ENCODE data around the gene ANKH.

The ANKH gene

DNA sequence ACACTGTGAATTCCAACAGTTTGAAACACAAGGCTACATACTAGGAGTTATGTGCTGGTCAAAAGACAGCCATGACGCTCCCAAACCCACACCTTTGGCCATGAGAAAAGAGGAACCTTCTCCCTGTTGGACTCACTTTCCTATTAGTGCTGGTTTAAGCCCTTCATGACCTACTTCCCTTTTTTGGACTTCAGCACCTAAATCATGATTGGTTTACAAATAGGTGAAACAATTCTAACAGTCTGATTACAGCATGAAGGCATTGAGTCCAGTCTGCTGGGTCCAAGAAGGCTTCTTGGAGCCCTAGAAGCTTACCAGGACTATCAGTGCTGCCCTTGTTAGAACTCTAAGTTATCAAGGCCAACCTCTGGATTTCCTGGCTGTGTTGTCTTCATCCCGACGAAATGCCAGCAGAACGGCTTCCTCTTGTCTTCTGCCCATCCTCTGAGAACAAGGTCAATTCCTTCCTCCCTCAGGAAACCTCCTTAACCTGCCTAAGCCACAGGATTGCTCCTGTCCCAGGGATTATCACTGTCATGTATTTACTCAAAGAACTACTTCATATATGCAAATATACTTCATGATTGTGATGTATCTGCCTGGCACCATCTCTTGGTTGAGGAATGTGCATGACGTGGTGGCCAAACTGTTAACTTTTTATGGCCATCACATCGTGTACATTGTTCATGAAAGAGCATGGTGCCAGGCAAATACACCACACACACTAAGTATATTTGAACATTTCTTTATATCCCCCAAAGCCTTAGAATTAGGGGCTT is 83.6 kb downstream of the ANKH start:
- DNase-seq, result no peak

DNA sequence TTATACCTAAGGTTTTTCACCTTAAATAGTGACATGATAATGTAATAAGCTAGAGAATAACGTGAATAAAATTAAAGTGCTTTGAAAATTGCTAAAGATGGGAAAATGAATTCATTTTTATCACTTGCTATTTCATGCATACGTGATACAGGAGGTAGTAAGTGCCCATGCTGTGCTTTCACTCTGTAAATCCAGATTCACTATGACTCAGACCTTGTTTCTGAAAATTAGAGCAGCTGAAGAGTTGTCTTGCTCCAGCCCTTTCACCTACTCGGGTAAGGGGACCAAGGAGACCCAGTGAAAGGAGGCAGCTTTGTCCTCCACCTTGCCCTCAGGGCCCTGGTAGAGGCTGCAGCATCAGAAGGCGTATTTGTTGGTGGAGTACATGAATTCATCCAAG is 87.9 kb downstream of the ANKH start:
- DNase-seq, result no peak

DNA sequence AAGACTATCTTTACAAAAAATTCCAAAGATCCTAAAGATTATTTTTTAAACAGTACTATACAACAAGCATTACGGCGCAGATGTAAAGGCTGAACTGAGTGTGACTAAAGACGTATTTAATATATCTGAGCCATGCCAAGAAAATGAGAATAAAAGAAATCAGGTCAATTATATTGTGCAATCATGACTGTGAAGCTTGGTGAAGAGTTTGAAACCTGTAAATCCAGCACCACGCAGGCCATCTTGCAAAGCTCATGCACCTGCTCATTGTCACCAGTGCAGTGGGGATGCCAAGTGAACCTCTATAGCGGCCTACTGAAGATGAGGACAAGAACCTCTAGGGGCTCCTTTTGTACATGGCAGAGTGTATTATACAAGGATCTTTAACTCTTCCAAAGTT is 89.0 kb downstream of the ANKH start:
- DNase-seq, result no peak

DNA sequence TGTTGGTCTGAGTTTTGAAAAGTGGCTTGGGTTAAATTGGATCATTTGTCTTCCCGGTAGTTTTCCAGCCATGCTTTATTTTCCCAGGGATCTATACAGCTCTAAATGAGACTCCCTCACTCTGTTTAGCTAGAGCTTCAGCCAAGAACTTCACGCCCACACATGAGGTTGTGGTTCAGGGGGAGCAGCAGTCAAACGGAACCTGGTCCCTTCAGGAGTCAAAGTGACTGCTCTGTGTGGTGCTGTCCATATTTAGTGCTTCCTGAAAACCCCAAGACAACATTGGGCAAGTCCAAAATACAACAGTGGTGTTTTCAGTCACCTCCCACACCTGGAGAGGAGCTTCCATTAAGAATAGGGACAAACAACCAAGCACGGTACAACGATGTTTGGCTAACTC is 90.5 kb downstream of the ANKH start:
- no peak for DNase-seq

DNA sequence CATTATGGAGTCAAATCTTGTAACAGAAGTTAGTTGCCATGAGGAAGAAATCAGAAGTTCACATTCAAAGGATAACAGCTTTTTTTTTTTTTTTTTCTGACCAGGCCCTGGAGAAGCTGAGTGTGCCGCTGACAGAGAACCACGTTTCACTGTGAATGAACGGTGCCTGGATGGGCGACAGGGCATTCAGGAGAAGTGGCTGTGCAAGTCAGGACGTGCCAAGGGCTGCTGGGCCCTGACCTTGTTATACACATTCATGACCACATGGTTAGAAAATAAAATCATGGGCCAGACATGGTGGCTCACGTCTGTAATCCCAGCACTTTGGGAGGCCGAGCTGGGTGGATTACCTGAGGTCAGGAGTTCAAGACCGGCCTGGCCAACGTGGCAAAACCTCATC is 91.6 kb downstream of the ANKH start:
- DNase-seq, result no peak

DNA sequence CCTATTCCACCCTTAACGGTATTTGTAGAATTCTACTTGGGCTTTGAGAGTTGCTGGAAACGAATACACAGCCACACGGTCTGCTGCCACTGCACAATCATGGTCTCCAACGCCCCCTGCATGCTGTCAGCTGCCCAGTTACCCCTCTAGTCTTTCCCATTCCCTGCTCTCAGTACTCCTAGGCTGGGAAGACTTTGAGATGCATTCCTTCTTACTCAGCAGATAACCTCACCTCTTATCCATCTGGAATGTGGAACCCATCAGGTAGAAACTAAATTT is 92.8 kb downstream of the ANKH start:
- DNase-seq, result no peak

DNA sequence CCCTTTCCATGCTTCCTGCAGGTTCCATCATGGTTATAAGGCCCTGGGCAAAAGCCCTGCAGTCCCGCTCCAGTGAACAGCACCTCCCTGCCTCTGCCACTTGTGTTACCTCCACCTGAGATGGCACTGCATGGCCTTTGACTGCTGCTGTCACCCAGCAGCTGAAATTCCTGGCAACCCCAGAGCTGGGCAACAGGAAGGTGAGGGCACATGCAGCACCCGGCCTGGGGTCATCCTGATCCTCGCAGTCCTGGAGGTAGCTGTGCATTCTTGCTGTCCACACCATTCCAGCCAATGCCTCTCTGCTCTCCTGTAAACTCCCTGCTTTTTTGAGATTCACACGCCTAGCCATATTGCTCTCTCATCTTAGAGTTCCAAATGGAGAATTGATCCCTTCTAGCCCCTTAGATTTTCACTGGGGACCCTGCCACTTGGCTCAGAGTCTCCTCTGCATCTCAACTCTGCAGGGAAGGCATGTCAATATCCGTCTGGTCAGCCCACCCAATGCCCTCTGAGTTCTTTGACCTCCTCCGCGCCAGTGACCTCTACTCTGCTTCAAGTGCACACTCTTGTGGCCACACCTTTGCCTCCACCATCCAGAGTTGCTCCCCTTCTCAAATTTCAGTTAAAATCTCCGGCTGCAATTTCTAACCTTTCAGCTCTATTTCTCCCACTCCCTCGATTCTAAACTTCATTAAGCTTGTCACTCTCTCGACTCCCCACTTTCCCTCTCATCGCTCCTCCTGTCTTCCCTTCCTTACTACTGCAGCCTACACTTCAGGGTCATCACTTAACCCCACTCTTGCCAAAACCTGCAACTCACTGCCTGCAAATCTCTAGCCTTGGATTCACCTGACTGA is 93.4 kb downstream of the ANKH start:
- no peak for DNase-seq

DNA sequence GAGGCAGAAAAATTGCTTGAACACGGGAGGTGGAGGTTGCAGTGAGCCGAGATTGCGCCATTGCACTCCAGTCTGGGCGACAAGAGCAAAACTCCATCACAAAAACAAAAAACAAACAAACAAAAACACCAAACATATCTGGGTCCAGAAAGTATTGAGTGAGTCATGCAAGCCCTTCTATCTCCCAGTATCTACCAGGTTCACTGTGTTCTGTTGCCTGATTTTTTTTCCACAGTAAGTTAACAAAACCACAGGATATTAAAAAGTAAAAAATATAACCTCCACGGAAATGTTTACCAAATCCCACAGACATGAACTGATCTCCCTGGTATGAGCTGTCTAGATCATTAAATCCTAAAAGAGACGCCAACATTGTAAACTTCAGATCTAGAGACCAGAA is 94.4 kb downstream of the ANKH start:
- no peak for DNase-seq

DNA sequence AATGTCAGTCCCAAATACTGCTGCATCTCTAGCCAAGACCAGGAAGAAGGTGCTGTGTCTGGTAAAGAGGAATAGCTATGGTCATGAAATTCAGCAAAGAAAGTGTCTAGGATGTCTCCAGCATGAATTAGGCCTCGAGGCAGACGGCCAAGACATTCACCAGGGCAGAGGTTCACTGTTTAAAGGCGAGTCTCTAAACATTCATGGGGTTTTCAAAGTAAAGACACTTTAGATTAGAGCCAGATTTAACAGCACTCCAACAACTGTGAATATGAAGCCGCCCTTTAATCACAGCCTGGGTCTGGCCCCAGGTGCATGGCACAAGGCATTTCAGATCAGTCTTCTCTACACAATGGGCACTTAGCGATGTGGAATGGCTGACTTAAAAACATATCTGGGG is 95.0 kb downstream of the ANKH start:
- no peak for DNase-seq

DNA sequence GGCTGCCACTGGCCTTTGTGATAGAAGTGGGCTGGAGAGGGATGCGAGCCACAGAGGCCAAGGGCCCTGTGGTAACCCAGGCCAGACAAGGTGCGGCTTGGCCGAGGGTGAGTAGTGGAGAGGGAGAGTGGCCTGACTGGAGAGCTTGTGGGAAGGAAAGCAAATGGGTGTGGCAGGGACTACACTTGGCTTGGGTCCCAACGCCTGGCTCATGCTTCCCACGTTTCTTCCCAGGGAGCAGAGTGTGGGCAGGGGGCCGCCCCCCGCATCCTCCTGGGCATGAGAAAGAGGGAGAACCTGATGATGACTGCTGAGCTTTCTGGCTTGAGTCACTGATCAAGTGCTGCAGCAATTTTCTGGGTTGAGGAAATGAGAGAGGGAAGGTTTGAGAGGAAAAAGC is 95.7 kb downstream of the ANKH start:
- no peak for DNase-seq

DNA sequence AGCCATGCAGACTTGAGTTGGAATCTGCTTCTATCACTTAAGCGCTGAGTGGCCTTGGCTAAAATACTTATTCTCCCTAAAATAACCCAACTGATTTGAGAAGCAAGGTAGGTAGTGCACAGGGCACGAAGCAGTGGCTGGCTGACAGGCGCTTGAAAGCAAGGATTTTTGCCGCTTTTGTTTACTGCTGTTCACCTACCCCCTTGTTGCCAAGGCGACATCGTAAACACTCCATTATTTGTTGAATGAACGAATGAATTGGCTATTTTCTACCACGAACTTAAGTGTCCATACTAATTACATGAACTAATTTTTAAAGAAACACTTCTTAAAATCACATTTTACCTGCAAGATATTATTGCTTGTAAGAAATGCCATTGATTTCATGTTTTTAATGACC is 98.0 kb downstream of the ANKH start:
- no peak for DNase-seq

DNA sequence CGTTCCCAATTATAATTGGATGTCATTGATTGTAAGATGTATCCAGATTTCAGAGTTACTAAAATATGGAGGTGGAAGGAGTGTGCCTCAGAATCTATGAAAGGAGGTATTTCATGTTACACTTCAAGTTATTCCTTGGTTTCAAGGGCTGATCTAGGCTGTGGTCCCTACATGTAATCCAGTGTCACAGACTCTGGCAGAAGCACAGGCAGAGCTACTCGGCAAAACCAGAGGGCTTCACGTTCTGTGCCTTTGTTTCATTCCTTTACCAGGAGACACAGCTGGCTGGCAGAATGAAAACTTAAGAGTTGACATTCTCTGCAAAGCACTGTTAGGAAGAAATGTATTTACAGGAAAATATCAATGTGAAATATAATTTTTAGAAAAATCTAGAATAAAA is 99.6 kb downstream of the ANKH start:
- no peak for DNase-seq

DNA sequence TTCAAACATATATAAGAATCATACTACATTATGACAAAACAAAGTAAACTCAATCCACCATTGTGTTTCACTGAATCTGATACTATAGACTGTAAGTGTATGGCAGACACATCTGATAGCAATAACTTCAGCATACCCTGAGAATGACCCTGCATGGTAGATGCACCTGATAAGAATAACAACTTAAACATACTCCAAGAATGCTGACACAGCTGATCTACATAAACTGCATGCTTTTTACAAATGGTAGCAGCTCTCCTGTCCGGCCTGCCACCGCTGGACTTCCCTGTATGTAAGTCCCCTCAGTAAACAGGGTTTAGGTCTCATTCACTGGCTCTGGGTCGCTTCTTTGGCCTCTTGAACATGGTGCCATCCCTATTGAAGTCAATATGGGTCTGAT is 100.4 kb downstream of the ANKH start:
- no peak for DNase-seq

DNA sequence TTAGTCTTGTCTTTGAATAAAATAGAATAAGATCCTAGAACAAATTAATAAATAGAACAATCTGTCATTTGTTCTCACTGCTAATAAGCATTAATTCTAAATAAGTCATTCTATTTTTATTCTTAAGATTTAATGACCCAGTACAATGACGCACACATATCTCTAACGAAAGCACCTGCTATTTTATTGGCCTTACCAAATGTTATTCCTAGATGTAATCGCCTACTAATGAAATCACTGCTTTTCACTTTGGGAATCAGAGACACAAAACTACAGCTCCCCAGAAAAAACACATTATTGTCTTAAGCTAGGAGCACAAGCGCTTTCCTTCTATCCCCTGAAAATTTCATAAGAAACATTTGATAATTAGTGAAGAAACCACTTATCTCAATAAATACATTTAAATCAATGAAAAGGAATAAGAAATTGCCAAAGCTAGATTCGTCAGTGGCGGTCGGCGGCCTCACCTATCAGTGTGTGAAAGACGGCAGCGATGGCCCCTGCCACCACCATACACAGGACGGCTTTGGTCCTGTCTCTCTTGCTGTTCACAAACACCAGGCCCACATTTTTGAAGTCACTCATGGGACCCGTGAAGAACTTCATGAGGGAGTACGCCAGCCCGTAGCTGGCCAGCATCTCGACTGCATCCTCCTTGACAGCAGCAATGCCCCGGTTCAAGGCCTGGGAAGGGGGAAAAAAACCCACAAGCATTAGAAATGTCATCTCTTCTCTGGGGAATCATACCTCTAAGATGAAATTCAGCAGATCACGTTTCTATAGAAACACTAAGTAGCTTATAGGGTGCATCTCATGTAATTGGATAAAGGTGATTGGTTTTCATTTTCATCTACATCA is 102.8 kb downstream of the ANKH start:
- DNase-seq, result no peak

DNA sequence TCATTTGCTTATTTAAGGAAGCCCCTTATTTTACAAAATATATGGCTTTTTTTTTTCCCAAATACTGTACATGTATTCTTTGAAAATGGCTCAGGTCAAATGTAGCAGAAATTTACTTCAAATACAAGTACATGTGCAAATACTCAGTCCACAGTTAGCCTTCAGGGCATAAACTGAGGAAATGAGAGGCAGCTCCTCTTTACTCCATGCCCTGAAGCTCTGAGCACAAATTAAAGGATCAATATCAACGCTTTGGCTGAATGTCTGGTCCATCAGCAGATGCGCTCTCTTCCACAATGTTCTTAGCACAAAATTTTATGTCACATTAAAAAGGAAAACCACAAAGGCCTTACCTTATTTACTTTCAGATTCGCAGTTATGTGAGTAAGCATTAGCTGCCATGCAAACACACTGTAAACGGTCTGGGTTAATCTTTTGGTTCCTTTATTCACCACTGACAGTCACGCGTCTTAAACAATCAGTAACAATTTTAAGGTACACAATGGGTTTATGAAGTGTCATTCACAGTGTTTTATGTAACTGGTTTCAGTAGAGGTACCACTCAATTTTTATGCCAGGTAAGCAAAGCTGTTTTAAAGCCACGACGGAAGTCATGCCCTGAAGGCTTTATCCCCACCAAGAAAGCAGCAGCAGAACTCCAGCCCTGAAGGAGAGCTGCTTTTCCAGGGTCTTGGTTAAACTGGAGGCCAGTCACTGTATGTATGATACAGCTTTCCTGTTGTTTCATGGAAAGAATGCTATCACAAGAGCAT is 103.7 kb downstream of the ANKH start:
- DNase-seq, result no peak

DNA sequence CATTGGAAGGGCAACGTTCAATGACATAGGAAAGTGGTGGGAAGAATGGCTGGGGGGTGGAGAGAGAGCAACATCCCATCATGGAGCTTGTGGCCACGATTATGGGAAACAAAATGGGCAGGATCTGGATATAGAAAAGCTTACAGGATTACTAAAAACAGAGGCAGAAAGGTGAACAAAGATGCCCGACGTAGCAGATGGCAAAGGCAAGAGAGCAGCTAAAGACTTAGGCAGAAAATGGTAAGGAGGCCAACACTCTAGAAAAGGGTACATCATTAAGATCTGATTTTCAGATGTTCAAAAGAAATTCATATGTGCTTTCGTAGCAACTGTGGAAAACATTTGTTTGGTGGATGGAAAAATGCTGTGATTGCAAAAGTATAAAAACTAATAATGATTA is 104.5 kb downstream of the ANKH start:
- no peak for DNase-seq

DNA sequence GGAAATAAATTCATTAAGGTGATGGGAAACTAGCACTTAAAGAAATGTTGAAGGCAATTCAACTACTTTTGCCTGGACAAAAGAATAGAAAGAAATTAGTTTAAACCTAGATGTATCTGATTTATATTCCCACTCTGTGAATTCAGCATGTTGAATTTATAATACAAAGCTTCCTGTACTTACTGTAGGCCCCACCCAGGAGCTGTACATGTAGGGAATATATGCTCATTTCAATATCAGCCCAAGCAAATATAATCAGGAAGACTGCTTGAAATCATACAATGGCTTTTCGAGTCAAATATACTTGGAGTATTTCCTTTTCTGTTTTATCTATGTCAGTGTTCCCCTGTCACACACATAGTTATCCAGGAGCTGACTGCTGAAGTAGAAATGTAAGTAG is 105.0 kb downstream of the ANKH start:
- no peak for DNase-seq

DNA sequence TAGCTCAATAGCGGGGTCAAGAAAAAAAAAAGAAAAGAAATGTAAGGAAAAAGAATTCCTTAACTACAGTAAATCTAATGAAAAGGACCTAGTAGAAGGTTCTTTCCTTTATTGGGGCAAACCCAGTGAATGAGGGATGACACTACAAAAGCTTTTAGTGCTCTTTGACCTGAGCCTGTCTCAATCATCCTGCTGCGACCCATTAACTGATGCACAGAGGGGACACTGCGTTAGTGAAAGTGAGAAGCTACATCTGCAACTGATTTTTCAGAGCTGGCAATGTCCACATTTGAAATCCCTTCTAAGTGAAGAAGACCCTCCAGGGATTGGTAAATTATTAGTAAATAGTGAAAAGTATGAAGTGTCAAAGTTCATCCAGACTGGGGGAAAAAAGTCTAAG is 106.0 kb downstream of the ANKH start:
- no peak for DNase-seq

DNA sequence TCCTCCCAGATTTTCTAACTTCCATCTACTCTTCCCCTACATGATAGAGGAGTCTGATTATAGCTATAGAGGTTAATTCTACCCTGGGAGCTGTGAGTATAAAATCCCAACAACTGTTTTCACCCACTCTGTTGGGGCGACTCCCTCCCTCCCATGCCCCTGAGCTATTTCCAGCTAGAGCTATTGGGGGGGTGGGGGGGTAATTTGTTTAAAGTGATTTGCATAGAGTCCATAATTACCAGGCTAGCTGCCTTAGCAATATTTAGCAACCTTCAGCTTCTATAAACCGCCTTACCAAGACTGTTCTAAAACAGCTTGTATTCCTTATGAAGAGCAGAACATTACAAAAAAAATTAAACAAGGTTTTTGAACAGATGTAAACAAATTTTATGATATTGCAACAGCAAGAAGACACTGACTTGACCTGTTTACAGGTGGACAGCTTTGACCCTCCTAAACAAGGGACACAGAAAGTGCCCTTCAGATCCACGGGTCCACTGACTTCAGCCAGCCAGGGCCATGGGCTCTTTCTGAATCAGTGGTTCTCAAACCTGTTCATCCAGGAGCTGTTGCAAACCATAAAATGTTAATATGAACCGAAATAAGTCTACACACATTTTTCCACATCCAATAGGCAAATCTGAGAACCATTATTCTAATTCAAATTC is 108.9 kb downstream of the ANKH start:
- no peak for DNase-seq

DNA sequence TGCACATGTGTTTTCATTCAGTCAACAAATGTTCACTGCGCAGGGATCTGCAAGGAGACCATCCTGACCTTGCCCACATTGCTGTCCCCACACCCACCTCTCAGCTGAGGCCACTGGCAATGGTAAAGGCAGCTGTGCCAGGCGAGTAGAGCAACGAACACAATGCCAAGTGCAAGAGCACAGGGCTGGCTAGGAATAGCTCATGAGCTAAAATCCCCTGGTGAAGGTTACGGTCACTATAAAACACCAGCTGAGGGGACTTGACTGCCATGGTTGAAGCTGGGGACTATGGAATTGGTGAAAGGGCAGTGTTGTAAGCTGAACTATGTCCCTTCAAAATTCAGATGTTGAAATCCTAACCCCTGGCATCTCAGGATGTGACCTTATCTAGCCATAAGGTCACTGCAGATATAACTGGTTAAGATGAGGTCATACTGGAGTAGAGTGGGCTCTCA is 111.0 kb downstream of the ANKH start:
- no peak for DNase-seq

DNA sequence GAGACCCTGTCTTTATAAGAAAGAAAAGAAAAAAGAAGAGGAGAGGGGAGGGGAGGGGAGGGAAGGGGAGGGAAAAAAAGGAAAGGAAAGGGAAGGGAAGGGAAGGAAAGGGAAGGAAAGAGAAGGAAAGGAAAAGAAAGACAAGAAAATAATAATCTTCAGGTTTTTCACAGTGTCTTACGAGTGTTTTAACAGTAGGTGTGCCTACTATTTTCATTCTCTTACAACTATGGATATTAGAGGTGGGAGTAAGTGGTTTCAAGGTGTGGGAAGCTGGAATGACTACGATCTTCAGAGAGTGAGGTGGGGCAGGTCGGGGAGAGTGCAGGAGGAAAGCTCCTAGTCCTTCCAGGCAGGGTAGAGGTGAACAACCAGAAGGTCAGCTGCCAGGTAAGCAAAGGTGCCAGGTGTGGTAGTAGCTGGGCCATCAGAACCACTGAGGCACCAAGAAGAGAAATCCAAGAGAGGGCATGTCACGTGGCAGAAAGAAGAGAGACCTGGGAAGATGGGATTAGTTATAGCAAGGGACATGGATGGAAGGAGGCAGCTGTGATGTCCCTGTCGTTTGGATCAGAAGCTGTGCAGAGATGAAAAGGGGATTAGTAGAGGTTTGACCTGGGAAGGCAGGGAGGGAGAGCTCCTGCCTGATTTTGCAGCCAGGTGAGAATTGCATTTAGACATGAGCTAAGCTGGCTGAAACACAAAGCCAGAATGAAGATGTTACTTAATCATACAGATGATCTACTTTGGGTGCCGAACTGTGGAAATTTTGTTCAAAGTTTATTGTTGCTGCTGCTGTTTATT is 111.6 kb downstream of the ANKH start:
- DNase-seq, result no peak

All from CD4-positive, alpha-beta T cell treated with Interleukin-6 for 4 hours (primary cell).